H1 (cell line): Measurements from ENCODE around the gene DHRS3.

Experiments
- CEBPB ChIP-seq: IDR thresholded peaks from 2 replicates; pipeline ENCODE4 v1.6.1; 2012; ENCODE audit warnings: low read depth, low read length
- CHD1 ChIP-seq: IDR thresholded peaks from 2 replicates; pipeline ENCODE4 v1.6.1; 2012; ENCODE audit warnings: low read depth, low read length, improper control_type of control experiment
- GABPA ChIP-seq: IDR thresholded peaks from 2 replicates; pipeline ENCODE4 v1.6.1; 2011; ENCODE audit warnings: mild to moderate bottlenecking, low read length, moderate library complexity, borderline replicate concordance; ENCODE audit not compliant: insufficient read depth
- HDAC6 ChIP-seq: IDR thresholded peaks from one replicate; pipeline ENCODE4 v1.7.1; 2012; ENCODE audit warnings: low read depth, mild to moderate bottlenecking, inconsistent platforms, low read length, moderate library complexity
- PHF8 ChIP-seq: fragments of 200-600 bp; sonication (generic); conservative IDR thresholded peaks from 2 replicates; pipeline ENCODE4 v1.7.1; 2012; ENCODE audit warnings: low read depth, mild to moderate bottlenecking, inconsistent platforms, low read length, moderate library complexity
- POLR2A ChIP-seq, 2 experiments: IDR thresholded peaks; 1 replicate in 1 of 2; 2 replicates in 1 of 2; pipeline ENCODE4 v1.6.1; 2011; ENCODE audit warnings: low read depth in 2 of 2, low read length in 2 of 2, mild to moderate bottlenecking in 2 of 2; ENCODE audit errors: control extremely low read depth in 1 of 2
- RFX5 ChIP-seq: IDR thresholded peaks from 2 replicates; pipeline ENCODE4 v1.6.1; 2011; ENCODE audit warnings: low read depth, low read length, improper control_type of control experiment, borderline replicate concordance
- RXRA ChIP-seq: IDR thresholded peaks from 2 replicates; pipeline ENCODE4 v1.6.1; 2011; ENCODE audit warnings: low read depth, mild to moderate bottlenecking, low read length, moderate library complexity; ENCODE audit not compliant: insufficient read depth
- SP1 ChIP-seq: IDR thresholded peaks from 2 replicates; pipeline ENCODE4 v1.6.1; 2011; ENCODE audit warnings: low read depth, low read length
- TAF1 ChIP-seq: IDR thresholded peaks from 2 replicates; pipeline ENCODE4 v1.6.1; 2011; ENCODE audit warnings: mild to moderate bottlenecking, low read depth, low read length
- TBP ChIP-seq: IDR thresholded peaks from 2 replicates; pipeline ENCODE4 v1.6.1; 2011; ENCODE audit warnings: low read depth, low read length, improper control_type of control experiment
- TEAD4 ChIP-seq: IDR thresholded peaks from 2 replicates; pipeline ENCODE4 v1.6.1; 2012; ENCODE audit warnings: low read depth, low read length, inconsistent platforms, mixed read lengths
- TF ChIP-seq, protein P1 (sequence below), 3 experiments: IDR thresholded peaks; 1 replicate in 2 of 3; 2 replicates in 1 of 3; pipeline versions ENCODE4 v1.5.1 to v1.6.1; 2011; ENCODE audit warnings: low read length in 3 of 3, mild to moderate bottlenecking in 3 of 3, inconsistent platforms in 2 of 3, low read depth in 1 of 3, moderate library complexity in 1 of 3; ENCODE audit not compliant: insufficient read depth in 1 of 3; ENCODE audit errors: control extremely low read depth in 1 of 3

DNA sequence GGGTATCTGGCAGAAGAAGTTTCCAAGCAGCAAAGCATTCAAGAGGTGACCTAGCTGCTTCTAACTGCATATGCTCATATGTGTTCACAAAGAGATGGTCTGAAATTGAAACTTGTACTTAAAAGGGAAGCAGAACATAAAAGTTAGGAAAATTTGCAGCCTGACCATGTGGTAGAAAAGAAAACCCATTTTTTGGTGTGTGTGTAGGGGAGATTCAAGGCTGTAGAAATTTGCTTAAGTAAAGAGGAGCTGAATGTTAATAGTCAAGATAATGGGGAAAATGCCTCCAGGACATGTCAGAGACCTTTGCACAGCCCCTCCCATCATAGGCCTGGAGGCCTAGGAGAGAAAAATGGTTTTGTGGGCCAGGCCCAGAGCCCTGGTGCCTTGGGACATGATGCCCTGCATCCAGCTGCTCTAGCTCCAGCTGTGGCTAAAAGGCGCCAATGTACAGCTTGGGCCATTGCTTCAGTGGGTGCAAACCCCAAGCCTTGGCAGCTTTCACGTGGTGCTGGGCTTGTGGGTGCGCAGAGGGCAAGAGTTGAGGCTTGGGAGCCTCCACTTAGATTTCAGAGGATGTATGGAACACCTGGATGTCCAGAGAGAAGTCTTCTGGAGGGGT is 54.9 kb downstream of the DHRS3 start:
- TF ChIP-seq TAF1: no peak
- TF ChIP-seq POLR2A (IDR thresholded peaks at IDR 0.05; ENCODE audit: control extremely low read depth in 1 of 2, low read depth in 2 of 2, low read length in 2 of 2): no peak
- no peak for TF ChIP-seq RXRA
- TF ChIP-seq, protein P1, sequence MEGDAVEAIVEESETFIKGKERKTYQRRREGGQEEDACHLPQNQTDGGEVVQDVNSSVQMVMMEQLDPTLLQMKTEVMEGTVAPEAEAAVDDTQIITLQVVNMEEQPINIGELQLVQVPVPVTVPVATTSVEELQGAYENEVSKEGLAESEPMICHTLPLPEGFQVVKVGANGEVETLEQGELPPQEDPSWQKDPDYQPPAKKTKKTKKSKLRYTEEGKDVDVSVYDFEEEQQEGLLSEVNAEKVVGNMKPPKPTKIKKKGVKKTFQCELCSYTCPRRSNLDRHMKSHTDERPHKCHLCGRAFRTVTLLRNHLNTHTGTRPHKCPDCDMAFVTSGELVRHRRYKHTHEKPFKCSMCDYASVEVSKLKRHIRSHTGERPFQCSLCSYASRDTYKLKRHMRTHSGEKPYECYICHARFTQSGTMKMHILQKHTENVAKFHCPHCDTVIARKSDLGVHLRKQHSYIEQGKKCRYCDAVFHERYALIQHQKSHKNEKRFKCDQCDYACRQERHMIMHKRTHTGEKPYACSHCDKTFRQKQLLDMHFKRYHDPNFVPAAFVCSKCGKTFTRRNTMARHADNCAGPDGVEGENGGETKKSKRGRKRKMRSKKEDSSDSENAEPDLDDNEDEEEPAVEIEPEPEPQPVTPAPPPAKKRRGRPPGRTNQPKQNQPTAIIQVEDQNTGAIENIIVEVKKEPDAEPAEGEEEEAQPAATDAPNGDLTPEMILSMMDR (IDR thresholded peaks at IDR 0.05; ENCODE audit: control extremely low read depth in 1 of 3, insufficient read depth in 1 of 3, low read depth in 1 of 3, low read length in 3 of 3): no peak
- TF ChIP-seq PHF8: no peak
- TF ChIP-seq SP1: no peak
- TF ChIP-seq CEBPB: no peak
- no peak for TF ChIP-seq RFX5
- no peak for TF ChIP-seq CHD1
- TF ChIP-seq GABPA: no peak
- TF ChIP-seq HDAC6: no peak
- no peak for TF ChIP-seq TEAD4
- no peak for TF ChIP-seq TBP
